NCI-H2081 (cell line): Measurements from ENCODE around the gene PTPRF.
A peak's percentile ranks its signal among the peaks of the same experiment; 100 is the strongest.

Source experiments
- DNase-seq, 2 experiments: peaks; one replicate each; lab custom pipeline; 2025; lab: John Stamatoyannopoulos, UW

The PTPRF gene

DNA sequence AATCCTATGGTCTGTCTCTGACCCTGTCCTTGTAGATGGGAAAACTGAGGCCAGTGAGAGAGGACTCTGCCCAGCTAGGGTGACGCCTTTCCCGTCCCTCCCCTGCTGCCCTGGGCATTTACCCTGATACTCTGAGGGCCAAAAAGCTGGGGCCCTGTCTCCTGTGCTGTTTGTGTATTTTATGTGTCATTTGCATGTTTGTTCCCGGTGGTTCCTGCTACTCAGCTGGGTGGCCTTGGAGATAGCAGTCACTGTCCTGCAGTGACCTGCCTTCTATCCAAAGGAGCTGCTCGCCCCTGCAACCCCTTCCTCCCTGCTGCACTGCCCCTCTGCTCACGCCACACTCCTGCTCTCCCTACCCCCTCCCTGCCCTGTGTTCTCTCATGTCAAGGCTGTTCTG lies 78.1 kb downstream of the PTPRF start:
- no peak for DNase-seq

DNA sequence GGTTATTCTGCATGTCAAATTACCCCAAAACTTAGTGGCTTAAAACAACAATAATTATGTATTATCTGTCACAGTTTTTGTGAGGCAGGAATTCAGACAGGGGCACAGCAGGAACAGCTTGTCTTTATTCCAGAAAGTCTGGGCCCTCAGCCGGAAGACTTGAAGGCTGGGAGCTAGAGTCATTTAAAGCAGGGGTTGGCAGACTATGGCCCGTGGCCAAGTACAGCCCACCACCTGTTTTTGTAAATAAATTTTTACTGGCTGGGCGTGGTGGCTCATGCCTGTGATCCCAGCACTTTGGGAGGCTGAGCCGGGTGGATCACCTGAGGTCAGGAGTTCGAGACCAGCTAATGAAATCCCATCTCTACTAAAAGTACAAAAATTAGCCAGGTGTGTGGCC lies 79.7 kb downstream of the PTPRF start:
- DNase-seq, result peak in 1 of 2 experiments; percentile 21

DNA sequence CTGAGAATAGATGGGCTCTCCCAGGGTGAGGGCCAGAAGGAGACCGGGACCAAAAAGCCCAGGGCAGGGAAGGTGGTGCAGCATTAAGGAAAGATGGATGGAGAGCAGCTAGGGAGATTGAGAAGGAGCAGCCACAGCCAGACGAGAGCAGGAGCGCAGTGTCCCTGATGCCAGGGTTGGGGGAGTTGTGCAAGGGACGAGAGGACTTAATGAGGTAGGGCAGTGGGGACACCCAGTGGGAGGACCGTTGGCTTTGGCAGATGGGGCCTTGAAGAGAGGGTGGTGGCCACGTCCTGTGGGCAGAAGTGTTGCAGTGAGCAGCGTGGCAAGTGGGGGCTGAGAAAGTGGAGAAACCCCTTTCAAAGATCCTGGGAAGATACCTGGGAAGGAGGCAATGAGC lies 81.3 kb downstream of the PTPRF start:
- no peak for DNase-seq

DNA sequence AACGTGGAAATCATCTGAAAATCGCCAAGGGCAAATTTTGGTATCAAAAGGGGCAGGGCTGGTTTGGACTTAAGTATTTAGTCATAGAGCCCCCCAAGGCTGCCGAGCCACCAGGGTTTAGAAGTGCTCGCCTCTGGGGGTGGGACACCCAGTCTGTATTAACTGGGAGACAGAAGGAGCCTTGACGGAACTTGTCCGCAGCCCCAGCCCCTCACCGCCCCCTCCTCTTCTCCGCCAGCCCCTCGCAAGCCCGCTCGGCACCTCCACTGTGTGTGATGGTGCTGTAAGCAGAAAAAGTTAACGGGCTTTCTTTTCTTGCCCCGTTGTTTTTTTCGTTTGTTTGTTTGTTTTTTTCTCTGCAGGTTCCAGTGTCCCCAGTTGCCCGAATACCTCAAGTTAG lies 81.7 kb downstream of the PTPRF start:
- DNase-seq, result no peak

DNA sequence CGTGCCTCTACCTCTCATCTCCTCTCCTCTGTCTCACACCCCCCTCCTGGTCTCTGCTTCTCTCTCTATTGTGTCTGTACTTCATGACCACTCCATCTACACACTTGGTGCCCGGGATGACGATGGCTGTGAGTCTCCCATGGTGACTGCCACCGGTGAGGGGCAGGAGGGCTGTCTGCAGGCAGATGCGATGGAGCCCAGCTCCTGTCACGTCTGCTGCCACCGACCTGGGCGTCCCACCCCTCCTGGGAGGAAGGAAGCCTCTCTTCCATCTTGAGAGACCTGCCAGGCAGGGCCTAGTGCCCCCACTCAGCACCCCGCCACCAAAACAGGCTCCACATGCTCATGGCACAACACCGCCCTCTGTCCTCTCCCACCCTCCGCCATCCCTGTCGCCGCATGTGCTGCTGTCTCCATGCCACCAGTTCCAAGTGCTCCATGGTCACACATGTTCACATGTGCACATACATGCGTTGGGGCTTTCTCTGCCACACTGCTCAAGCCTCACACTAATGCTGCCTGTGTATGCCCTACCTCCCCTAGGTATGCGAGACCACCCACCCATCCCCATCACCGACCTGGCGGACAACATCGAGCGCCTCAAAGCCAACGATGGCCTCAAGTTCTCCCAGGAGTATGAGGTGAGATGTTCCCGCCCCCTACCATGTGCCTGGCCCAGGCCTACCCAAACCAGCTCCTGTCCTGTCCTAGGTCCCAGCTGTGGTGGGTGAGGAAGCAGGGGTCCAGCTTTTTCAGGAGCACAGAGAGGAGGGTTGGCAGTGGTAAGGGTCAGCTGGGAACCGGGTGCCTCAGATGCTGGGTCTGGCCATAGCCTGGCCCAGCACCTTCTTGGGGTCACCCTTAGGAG lies 82.6 kb downstream of the PTPRF start:
- no peak for DNase-seq

DNA sequence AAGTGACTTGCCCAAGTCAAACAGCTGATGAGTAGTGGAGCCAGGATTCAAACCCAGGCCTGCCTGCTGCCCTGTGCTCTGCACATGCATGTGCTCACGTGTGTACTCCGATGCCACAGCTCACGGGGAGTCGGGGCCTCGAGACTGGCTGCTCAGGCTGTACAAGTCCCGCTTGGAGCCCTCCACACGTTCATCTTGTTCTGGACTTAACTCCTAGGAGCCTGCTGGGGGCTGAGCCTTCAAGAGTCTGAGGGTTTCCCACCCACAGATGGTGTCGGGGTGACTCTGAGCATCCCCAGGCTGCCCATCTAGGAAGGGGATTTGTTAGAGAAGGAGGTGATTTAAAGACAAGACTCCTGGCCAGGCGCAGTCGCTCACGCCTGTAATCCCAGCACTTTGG lies 83.5 kb downstream of the PTPRF start:
- DNase-seq, result no peak

DNA sequence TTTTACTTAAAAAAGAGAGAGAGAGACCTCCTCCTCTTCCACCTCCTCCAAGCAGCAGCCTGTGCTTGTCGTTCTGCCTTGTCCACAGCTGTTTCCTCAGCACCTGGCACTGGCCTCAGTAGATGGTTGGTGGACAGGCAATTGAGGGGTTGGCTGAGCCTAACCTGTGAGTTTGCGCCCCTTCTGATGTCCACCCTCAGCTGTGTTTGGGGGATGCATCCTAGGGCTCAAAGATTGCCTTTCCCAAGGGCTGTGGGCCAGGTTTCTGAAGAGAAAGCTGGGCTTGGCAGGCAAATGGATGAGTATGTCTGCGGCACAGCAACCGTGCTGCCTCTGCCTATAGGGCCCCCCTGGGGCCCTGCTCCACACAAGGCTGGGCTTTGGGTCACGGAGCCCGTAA lies 84.2 kb downstream of the PTPRF start:
- no peak for DNase-seq

DNA sequence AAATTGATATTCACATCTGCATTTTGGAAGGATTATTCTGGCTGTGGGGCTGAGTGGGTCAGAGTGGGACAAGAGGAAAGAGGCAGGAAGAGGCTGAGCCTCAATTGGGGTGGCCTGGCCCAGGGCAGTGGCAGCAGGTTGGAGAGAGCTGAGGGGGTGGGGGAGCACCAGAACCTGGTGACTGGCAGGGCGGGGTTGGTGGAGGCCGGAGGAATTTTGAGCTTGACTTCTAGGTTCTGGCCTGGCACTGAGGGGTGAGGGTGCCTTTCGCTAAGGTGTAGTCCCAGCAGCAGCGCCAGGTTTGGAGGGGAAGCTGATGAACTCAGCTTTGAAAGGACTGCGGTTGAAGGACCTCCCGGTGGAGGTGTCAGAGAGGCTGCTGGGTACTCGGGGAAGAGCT lies 85.7 kb downstream of the PTPRF start:
- no peak for DNase-seq

DNA sequence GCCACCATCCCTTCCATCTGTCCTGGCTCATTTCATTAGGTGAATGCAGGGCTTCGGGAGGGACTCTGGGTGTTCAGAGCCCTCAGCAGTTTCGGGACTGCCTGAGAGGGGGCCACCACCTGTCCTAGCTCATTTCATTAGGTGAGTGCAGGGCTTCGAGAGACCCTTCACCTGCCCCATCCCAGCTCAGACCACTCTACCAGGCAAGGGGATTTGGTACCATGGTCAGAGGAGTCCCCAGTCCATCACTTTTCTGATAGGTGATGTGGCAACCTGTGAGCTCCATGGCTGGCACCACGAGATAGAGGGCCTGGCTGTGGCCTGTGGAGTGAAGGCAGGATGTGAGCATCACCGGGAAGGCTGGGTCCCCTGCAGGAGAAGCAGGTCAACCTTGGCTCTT lies 86.3 kb downstream of the PTPRF start:
- DNase-seq, result no peak

DNA sequence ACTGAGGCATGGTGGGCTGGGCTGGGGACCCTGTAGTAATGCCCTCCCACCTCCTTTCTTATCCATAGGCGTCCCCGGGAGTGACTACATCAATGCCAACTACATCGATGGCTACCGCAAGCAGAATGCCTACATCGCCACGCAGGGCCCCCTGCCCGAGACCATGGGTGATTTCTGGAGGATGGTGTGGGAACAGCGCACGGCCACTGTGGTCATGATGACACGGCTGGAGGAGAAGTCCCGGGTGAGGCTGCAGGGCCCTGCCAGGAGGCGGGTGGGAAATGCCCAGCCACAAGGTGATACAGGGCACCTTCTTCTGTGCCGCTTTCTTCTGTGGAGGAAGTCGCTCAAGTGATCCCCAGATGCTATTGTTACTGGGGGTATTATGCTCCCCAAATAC lies 87.0 kb downstream of the PTPRF start:
- no peak for DNase-seq

DNA sequence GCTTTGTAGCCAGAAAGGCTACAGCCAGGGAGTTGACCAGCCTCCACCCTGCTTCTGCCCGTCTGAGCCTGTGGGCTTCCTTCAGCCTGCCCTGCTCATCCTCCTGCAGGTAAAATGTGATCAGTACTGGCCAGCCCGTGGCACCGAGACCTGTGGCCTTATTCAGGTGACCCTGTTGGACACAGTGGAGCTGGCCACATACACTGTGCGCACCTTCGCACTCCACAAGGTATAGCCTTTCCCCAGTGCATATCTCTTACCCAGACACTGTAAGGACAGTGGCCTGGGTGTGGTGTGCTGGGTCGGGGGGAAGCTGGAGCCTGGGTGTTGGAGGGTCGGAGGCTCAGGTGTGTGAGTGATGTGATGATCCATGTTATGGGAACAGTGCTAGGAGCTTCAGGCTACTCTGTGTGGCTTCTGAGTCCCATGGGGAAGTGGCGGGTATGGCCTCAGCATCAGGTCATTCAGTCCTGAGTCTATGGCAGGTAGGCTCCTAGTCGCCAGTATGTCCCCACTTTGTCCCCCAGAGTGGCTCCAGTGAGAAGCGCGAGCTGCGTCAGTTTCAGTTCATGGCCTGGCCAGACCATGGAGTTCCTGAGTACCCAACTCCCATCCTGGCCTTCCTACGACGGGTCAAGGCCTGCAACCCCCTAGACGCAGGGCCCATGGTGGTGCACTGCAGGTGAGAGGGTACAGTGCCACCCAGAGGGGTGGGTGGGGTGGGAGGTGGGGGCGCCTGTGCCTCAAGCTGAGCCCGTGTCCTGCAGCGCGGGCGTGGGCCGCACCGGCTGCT lies 88.0 kb downstream of the PTPRF start:
- DNase-seq, result no peak

DNA sequence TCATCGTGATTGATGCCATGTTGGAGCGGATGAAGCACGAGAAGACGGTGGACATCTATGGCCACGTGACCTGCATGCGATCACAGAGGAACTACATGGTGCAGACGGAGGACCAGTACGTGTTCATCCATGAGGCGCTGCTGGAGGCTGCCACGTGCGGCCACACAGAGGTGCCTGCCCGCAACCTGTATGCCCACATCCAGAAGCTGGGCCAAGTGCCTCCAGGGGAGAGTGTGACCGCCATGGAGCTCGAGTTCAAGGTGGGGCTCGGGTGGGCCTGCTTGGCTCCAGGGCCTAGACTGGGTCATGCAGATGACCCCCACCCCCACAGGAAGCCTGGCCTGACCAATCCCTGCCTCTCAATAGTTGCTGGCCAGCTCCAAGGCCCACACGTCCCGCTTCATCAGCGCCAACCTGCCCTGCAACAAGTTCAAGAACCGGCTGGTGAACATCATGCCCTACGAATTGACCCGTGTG lies 88.7 kb downstream of the PTPRF start:
- DNase-seq, result no peak

DNA sequence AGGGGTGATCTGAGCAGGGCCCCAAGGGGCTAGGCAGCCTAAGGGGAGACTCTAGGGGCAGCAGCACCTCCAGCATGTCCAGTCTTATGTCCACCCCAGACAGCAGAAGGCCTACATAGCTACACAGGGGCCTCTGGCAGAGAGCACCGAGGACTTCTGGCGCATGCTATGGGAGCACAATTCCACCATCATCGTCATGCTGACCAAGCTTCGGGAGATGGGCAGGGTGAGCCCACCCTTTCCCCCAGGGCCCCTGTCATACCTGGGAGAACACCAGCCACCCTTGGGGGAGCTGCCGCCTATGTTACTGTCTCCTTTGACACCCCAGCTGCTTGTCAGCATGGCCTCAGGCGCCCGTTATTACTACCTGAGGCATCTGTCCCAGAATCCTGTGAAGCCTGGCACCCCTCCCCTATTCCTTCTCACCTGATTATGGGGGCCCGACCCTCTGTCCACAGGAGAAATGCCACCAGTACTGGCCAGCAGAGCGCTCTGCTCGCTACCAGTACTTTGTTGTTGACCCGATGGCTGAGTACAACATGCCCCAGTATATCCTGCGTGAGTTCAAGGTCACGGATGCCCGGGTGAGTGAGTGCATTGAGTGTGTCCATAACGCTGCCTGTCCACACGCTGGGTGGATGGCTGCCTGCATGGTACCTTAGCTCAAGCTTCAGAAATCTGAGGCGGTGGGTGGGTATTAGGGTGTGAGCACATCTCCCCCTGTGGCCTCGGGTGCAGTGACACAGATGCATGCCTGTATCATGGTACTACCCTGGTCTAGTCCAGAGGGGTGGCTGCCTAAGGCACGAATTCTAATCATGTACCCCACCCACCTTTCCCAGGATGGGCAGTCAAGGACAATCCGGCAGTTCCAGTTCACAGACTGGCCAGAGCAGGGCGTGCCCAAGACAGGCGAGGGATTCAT lies 89.6 kb downstream of the PTPRF start:
- DNase-seq, result no peak

DNA sequence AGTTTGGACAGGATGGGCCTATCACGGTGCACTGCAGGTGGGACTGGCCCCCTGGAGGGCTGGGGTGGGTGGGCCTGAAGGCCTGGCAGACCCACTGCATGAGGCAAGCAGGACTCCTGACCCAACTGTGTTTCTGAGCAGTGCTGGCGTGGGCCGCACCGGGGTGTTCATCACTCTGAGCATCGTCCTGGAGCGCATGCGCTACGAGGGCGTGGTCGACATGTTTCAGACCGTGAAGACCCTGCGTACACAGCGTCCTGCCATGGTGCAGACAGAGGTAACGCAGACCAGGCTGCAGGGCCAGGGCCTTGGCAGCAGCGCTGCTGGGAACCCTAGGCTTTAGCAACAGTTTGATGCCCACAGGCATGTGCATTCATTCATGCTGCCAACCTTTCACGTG lies 90.3 kb downstream of the PTPRF start:
- DNase-seq, result no peak

DNA sequence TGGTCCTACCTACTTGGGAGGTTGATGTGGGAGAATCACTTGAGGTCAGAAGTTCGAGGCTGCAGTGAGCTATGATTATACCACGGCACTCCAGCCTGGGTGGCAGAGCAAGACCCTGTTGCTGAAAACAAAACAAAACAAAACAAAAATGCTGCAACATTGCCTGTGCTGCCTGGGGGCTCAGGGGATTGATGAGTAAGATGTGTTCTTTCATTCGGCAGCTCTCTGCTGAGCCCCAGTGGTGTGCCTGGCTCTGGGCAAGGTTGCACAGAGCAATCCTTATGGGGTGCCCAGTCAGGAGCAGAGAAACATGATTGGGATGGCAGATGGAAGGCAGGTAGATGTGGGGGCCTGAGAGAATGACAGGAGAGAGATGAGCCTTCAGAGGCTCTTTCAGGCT lies 90.7 kb downstream of the PTPRF start:
- no peak for DNase-seq

DNA sequence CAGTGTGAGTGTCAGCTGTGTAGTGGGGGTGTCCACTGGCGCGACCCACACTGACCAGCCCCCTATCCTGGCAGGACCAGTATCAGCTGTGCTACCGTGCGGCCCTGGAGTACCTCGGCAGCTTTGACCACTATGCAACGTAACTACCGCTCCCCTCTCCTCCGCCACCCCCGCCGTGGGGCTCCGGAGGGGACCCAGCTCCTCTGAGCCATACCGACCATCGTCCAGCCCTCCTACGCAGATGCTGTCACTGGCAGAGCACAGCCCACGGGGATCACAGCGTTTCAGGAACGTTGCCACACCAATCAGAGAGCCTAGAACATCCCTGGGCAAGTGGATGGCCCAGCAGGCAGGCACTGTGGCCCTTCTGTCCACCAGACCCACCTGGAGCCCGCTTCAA lies 91.2 kb downstream of the PTPRF start:
- DNase-seq, result no peak

DNA sequence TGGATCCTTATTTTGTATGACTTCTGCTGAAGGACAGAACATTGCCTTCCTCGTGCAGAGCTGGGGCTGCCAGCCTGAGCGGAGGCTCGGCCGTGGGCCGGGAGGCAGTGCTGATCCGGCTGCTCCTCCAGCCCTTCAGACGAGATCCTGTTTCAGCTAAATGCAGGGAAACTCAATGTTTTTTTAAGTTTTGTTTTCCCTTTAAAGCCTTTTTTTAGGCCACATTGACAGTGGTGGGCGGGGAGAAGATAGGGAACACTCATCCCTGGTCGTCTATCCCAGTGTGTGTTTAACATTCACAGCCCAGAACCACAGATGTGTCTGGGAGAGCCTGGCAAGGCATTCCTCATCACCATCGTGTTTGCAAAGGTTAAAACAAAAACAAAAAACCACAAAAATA lies 91.8 kb downstream of the PTPRF start:
- no peak for DNase-seq

DNA sequence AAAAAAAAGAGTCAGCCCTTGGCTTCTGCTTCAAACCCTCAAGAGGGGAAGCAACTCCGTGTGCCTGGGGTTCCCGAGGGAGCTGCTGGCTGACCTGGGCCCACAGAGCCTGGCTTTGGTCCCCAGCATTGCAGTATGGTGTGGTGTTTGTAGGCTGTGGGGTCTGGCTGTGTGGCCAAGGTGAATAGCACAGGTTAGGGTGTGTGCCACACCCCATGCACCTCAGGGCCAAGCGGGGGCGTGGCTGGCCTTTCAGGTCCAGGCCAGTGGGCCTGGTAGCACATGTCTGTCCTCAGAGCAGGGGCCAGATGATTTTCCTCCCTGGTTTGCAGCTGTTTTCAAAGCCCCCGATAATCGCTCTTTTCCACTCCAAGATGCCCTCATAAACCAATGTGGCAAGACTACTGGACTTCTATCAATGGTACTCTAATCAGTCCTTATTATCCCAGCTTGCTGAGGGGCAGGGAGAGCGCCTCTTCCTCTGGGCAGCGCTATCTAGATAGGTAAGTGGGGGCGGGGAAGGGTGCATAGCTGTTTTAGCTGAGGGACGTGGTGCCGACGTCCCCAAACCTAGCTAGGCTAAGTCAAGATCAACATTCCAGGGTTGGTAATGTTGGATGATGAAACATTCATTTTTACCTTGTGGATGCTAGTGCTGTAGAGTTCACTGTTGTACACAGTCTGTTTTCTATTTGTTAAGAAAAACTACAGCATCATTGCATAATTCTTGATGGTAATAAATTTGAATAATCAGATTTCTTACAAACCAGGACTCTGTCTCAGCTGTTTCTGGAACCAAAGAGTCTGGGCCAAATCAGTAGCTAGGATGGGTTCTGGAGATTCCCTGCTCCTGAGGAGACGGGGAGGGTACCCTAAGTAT lies 92.5 kb downstream of the PTPRF start:
- DNase-seq, result no peak

DNA sequence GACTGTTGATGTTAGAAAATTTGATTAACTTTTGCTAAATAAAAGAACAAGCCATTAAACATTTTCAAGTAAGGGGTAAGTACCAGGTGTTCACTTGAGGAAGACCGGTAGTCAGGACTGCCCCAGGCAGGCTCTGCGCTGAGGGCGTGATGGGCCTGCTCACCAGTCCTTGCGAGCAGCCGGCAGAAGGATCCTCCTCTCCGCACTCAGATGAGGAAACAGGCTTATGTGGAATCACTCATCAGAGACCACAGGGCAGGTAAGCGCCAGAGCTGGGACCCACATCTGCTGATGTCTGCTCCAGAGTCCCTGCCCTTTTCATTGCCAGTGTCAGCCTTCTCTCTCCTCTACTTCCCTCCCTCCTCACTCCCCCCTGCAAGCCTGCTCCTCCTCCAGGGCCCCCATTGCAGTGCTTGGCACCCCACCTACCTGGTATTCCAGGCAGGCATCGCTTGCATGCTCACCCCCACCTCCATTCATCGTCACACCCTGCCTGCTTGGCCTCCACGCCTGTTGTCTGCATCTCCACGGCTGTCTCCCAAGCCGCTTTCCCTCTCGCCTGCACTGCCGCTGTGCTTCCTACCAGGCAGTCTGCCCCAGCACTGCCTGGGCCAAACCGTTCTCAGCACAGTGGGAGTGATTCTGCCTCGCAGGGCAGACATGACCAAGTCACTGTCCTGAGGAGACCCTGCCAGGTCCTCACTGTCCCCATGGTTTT lies 94.5 kb downstream of the PTPRF start:
- no peak for DNase-seq

DNA sequence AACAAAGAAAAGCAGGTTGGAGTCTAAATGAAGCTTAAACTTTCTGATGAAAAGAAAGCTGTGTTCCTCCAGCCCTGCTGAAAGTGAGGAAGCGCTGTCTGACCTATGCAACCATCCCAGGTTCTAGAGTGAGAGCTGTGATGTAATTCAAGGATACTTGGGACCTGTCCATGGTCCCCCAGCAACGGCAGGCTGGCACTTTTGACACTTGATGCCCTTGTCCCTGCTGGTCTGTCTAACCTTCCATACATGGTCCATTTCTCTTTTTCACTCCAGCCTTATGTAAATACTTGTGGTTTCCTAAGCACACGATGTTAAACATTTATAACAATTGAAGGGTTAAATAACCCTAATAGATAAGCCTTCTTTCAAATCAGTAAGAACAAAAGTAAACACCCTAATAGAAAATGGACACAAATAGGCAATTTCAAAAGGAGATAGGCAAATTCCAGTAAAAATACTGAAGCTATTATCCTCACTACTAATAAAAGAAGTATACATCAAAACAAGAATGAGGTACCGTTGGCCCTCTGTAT lies 101.5 kb downstream of the PTPRF start:
- no peak for DNase-seq
